Measurements from ENCODE around the gene CCDC50.

The CCDC50 gene

DNA sequence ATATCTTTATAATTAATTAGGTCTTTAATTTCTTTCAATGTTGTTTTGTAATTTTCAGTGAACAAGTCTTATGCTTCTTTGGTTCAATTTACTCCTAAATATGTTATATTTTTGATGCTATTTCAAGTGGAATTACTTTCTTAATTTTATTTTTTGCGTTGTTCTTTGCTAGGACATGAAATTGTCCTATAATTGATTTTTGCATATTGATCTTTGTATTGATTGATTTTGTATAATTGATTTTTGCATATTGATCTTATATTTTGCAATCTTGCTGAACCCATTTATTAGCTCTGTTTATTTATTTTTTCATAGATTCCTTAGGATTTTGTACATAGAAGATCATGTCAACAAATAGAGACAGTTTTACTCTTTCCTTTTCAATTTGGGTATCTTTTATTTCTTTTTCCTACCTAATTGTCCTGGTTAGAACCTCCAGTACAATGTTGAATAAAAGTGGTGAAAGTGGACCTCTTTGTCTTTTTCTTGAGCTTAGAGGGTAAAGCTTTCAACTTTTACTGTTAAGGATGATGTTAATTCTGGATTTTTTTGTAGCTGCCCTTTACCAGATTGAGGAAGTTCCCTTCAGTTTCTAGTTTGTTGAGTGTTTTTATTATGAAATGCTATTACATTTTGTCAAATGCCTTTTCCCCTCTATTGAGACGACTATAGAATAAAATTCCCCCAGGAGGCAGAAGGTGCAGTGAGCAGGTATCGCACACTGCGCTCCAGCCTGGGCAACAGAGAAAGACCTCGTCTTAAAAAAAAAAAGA, 36.8 kb upstream of the CCDC50 start:
- TF ChIP-seq, protein P1, sequence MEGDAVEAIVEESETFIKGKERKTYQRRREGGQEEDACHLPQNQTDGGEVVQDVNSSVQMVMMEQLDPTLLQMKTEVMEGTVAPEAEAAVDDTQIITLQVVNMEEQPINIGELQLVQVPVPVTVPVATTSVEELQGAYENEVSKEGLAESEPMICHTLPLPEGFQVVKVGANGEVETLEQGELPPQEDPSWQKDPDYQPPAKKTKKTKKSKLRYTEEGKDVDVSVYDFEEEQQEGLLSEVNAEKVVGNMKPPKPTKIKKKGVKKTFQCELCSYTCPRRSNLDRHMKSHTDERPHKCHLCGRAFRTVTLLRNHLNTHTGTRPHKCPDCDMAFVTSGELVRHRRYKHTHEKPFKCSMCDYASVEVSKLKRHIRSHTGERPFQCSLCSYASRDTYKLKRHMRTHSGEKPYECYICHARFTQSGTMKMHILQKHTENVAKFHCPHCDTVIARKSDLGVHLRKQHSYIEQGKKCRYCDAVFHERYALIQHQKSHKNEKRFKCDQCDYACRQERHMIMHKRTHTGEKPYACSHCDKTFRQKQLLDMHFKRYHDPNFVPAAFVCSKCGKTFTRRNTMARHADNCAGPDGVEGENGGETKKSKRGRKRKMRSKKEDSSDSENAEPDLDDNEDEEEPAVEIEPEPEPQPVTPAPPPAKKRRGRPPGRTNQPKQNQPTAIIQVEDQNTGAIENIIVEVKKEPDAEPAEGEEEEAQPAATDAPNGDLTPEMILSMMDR (IDR thresholded peaks at IDR 0.05; ENCODE audit: low read depth, low read length) = no peak
- DNase-seq (ENCODE audit: extremely low read depth, low read depth) = no peak

DNA sequence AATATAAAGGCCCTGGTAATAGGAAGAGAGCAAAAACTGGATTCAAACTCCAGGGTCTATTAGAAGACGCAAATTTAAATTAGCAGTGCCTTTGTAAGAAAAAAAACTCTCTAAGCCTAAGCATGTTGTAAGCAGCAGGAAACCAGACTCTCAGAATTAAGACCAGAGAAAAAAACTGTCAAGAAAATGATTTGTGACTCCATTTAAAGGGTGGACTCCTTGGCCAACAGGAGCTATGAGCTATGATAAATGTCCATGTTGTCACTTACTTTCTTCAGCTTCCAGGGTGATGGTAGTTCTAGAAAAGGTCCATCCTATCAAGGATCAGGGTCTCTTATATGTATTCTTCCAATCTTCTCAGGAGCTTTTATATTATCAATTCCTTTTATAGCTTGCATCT, 34.9 kb upstream of the CCDC50 start:
- TF ChIP-seq, protein P1 (IDR thresholded peaks at IDR 0.05; ENCODE audit: low read depth, low read length) = no peak
- no peak for DNase-seq (ENCODE audit: extremely low read depth, low read depth)

DNA sequence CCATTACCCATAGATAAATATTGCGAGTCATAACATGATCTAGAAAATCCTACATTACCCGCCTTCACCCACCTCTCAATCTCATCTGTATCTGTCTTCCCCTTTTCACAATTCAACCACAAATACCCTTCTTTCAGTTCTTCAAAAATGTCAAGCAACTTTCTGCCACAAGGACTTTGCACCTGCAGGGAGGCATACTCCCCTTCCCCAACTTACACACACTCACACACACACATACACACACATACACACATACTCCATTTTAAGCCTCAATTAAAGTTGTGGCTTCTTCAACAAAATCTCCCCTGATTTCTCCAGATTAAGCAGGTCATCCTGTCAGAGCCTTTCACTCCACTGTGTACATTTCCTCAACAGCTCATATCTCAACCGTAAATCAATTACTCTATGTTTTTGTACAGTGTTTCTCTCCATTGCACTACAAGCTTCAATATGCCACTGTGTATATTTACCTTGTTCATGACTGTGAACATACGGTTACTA, 33.1 kb upstream of the CCDC50 start:
- no peak for DNase-seq (ENCODE audit: extremely low read depth, low read depth)
- TF ChIP-seq, protein P1 (IDR thresholded peaks at IDR 0.05; ENCODE audit: low read depth, low read length) = no peak

DNA sequence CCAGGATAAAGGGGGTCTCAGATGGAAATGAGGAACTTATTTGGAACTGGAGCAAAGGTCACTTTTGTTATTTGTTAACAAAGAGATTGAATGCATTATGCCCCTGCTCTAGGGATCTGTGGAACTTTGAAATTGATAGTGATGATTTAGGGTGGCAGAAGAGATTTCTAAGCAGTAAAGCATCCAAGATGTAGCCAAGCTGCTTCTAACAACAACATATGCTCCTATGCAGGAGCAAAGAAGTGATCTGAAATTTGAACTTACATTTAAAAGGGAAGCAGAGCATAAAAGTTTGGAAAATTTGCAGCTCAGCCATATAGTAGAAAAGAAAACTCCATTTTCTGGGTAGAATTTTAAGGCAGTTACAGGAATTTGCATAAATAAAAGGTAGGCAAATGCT, 30.3 kb upstream of the CCDC50 start:
- DNase-seq (ENCODE audit: extremely low read depth, low read depth) = no peak
- TF ChIP-seq, protein P1 (IDR thresholded peaks at IDR 0.05; ENCODE audit: low read depth, low read length) = no peak

DNA sequence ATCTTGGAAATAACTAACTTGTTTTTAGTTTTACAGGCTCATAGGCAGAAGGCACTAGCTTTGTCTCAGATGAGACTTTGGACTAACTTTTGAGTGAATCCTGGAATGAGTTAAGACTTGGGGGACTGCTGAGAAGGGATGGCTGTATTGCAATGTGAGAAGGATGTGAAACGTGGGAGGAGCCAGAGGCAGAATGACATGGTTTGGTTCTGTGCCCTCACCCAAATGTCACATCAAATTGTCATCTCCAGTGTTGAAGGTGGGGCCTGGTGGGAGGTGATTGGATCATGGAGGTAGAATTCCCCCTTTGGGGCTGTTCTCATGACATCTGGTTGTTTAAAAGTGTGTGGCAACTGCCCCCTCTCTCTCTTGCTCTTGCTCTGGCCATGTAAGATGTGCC, 28.8 kb upstream of the CCDC50 start:
- no peak for DNase-seq (ENCODE audit: extremely low read depth, low read depth)
- TF ChIP-seq, protein P1 (IDR thresholded peaks at IDR 0.05; ENCODE audit: low read depth, low read length) = no peak

DNA sequence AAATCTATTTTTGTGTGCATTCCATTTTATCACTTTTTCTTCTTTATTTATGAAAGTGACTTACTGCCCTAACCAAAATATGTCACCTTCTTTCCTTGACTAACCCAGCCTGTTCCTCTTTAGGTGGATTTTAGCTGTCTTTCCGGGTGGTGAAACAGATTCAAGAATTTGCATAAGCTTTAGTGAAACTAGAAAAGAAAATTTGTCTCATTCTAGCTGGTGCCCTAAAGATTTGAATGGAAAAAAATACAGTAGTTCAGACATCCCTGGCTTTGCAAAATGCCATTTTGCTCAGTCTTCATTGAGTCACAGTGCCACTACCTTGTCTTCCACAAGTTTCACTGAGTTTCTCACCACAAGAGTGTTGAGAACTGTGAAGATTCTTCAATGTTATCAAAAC, 28.2 kb upstream of the CCDC50 start:
- TF ChIP-seq, protein P1 (IDR thresholded peaks at IDR 0.05; ENCODE audit: low read depth, low read length) = no peak
- DNase-seq (ENCODE audit: extremely low read depth, low read depth) = no peak

DNA sequence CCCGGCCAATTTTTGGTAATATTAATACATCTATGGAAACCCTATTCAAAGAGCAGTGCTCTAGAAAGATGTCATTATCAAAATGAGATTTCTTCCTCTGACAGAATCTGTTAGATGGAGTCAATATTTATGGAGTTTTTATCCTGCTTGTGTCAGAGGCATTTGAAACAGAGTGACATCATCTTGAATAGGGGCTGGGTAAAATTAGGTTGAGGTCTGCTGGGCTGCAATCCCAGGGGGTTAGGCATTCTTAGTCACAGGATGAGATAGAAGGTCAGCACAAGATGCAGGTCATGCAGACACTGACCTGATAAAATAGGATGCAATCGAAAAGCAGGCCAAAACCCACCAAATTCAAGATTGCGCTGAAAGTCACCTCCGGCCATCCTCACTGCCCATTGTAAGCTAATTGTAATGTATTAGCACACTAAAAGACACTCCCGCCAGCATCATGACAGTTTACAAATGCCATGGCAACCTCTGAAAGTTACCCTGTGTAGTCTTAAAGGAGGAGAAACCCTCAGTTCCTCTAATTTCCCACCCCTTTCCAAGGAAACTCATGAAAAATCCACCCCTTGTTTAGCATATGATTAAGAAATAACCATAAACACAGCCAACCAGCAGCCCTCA, 27.3 kb upstream of the CCDC50 start:
- TF ChIP-seq, protein P1 (IDR thresholded peaks at IDR 0.05; ENCODE audit: low read depth, low read length) = no peak
- DNase-seq (ENCODE audit: extremely low read depth, low read depth) = no peak

All from AG09319 (cell line).